Activated B cell treated with CpG ODN at 0.5 μM for 24 hours (primary cell): ENCODE measurements around the gene MSMP. TPM values are rescaled to one million over a fixed set of nuclear protein-coding genes. Genes with fewer than 3 reads are reported as not detected.

Source experiments
- ATAC-seq: fragments of 200-7000 bp; cut with Tn5 transposase; one replicate; pipeline ENCODE4 v1.10.0; 2021; ENCODE audit warnings: low read depth, mild to moderate bottlenecking, moderate library complexity
- CTCF ChIA-PET: fragments of 350-600 bp; sonication (Branson Sonifier 250); formaldehyde crosslinking; loops from one replicate; lab custom pipeline; 2021; ENCODE audit warnings: antibody characterized with exemption; lab: Charles Lee
- POLR2A ChIA-PET: fragments of 350-600 bp; sonication (Branson Sonifier 250); formaldehyde crosslinking; loops from one replicate; lab custom pipeline; 2021; ENCODE audit warnings: antibody characterized with exemption; lab: Charles Lee
- DNase-seq: peaks from one replicate; pipeline ENCODE4 v3.0.0; 2022
- H3K27ac Mint-ChIP-seq: one replicate; pipeline ENCODE4 v1.8.0; 2020; ENCODE audit warnings: mixed read lengths
- H3K27me3 Mint-ChIP-seq: one replicate; pipeline ENCODE4 v1.8.0; 2021; ENCODE audit warnings: mixed read lengths
- H3K36me3 Mint-ChIP-seq: one replicate; pipeline ENCODE4 v1.8.0; 2021; ENCODE audit warnings: low read depth, mixed read lengths
- H3K4me1 Mint-ChIP-seq: one replicate; pipeline ENCODE4 v1.8.0; 2021; ENCODE audit warnings: mixed read lengths
- H3K4me3 Mint-ChIP-seq: one replicate; pipeline ENCODE4 v1.8.0; 2020; ENCODE audit warnings: mild to moderate bottlenecking, mixed read lengths
- H3K9me3 Mint-ChIP-seq: one replicate; pipeline ENCODE4 v1.8.0; 2020; ENCODE audit warnings: mixed read lengths
- CTCF ChIP-seq: fragments of 200-600 bp; IDR thresholded peaks from one replicate; pipeline ENCODE4 v1.8.0; 2022; ENCODE audit warnings: antibody characterized with exemption, mild to moderate bottlenecking
- intact Hi-C: fragments of 100-400 bp; cut with micrococcal nuclease; formaldehyde crosslinking; loops from one replicate; pipeline ENCODE4 v1.15.1; 2024
- total RNA-seq: library from RNA; stranded (reverse); gene quantifications from 2 replicates; pipeline ENCODE4 v1.2.3, GENCODE V29; 2022

The MSMP gene
- total RNA-seq, 1 donor from 2014 or later, result 1.2 TPM

- H3K36me3 Mint-ChIP-seq, result peaks cover 23% of the 10 kb centered on the region
- CTCF ChIA-PET, result interaction anchor here (1.4 to 2.6 kb wide), 2 partner anchors 29 to 85 kb away, joined by 7 read pairs; no protein-coding TSS in a partner anchor
- H3K9me3 Mint-ChIP-seq, result no peaks in the 10 kb centered on the region
- no peak for DNase-seq
- H3K4me3 Mint-ChIP-seq, result no peak overlapping the region
- intact Hi-C loops, result no loop called here
- H3K27ac Mint-ChIP-seq, result no peak overlapping the region
- H3K4me1 Mint-ChIP-seq, result no peaks in the 10 kb centered on the region
- TF ChIP-seq CTCF, result no peak
- POLR2A ChIA-PET, result no interaction called here
- no peaks in the 10 kb centered on the region for H3K27me3 Mint-ChIP-seq
- no peak for ATAC-seq
Observed at GRCh38 chr9:35797311-35798109, 43.4 kb upstream of the MSMP start.

DNA sequence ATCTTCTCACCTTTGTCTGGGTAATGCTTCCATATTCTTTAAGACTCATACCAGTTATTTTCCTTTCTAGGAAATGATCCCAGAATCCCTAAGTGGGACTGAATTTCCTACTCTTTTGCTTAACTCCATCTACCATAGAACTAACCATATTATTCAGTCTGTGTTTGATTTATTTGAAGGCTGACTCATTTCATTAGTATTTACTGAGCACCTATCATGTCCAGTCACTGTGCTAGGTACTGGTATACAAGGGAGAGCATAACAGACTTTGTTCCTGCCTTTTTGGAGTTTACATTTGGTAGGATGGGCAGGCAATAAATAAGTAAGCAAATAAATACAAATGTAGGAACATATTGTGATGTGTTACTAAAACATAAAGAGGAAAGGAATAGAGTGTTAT, 41.6 kb upstream of the MSMP start:
- intact Hi-C loops, result no loop called here

GRCh38 chr9:35793461-35793860, 39.4 kb upstream of the MSMP start:
- intact Hi-C loops, result no loop called here
- Mint-ChIP-seq H3K4me1 (peaks cover 10% of the 10 kb centered on the region), H3K36me3 (peaks cover 8% of the 10 kb centered on the region), H3K4me3 (no peak overlapping the region), H3K27me3 (peaks cover 5% of the 10 kb centered on the region), H3K9me3 (no peaks in the 10 kb centered on the region), H3K27ac (no peak overlapping the region)
- ATAC-seq (no peak), DNase-seq (no peak)
- POLR2A ChIA-PET, result interaction anchor here (0.7 kb wide), 1 partner anchor 36 kb away, joined by 3 read pairs; no protein-coding TSS in a partner anchor
- TF ChIP-seq CTCF, result no peak
- CTCF ChIA-PET, result interaction anchor here (0.9 to 2.7 kb wide), 3 partner anchors 33 to 89 kb away, joined by 4 to 28 read pairs (median 5); no protein-coding TSS in a partner anchor

More for the DNA sequence above, 41.6 kb upstream of the MSMP start:
- Mint-ChIP-seq H3K9me3 (no peaks in the 10 kb centered on the region), H3K27me3 (peaks cover under 1% of the 10 kb centered on the region), H3K36me3 (peaks cover 8% of the 10 kb centered on the region), H3K4me3 (no peak overlapping the region), H3K27ac (no peak overlapping the region), H3K4me1 (peaks cover 4% of the 10 kb centered on the region)
- POLR2A ChIA-PET, result interaction anchor here (0.5 kb wide), 1 partner anchor 1124 kb away, joined by 3 read pairs; no protein-coding TSS in a partner anchor
- DNase-seq (no peak), ATAC-seq (no peak)
- no peak for TF ChIP-seq CTCF
- CTCF ChIA-PET, result interaction anchor here (1.4 to 2.6 kb wide), 2 partner anchors 31 to 87 kb away, joined by 7 read pairs; no protein-coding TSS in a partner anchor

GRCh38 chr9:35792826-35793225, 38.8 kb upstream of the MSMP start:
- ChIA-PET CTCF (interaction anchor here (0.9 to 2.7 kb wide), 3 partner anchors 33 to 89 kb away, joined by 4 to 28 read pairs (median 5); no protein-coding TSS in a partner anchor), POLR2A (interaction anchor here (0.7 kb wide), 1 partner anchor 36 kb away, joined by 3 read pairs; no protein-coding TSS in a partner anchor)
- Mint-ChIP-seq H3K27ac (no peak overlapping the region), H3K27me3 (peaks cover 5% of the 10 kb centered on the region), H3K36me3 (peaks cover 9% of the 10 kb centered on the region), H3K4me3 (no peak overlapping the region), H3K4me1 (peaks cover 10% of the 10 kb centered on the region), H3K9me3 (no peaks in the 10 kb centered on the region)
- ATAC-seq (no peak), DNase-seq (no peak)
- no peak for TF ChIP-seq CTCF
- intact Hi-C loops, result no loop called here
